Measurements from ENCODE around the gene TUBA4A.

DNA sequence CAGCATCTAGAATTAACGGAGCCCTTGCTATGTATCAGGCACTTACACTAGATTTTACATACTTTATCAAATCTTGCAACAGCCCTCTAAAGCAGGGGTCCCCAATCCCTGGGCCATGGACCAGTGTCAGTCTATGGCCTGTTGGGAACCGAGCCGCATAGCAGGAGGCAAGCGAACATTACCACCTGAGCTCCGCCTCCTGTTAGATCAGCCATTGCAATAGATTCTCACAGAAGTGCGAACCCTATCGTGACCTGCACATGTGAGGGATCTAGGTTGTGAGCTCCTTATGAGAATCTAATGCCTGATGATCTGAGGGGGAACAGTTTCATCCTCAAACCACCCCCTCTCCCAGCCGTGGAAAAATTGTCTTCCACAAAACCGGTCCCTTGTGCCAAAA lies 38.9 kb upstream of the TUBA4A start:
- TF ChIP-seq, protein P1, sequence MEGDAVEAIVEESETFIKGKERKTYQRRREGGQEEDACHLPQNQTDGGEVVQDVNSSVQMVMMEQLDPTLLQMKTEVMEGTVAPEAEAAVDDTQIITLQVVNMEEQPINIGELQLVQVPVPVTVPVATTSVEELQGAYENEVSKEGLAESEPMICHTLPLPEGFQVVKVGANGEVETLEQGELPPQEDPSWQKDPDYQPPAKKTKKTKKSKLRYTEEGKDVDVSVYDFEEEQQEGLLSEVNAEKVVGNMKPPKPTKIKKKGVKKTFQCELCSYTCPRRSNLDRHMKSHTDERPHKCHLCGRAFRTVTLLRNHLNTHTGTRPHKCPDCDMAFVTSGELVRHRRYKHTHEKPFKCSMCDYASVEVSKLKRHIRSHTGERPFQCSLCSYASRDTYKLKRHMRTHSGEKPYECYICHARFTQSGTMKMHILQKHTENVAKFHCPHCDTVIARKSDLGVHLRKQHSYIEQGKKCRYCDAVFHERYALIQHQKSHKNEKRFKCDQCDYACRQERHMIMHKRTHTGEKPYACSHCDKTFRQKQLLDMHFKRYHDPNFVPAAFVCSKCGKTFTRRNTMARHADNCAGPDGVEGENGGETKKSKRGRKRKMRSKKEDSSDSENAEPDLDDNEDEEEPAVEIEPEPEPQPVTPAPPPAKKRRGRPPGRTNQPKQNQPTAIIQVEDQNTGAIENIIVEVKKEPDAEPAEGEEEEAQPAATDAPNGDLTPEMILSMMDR (IDR thresholded peaks at IDR 0.05), result no peak
- no peak for TF ChIP-seq POLR2A (IDR thresholded peaks at IDR 0.05)
- no peak for TF ChIP-seq POLR2AphosphoS5 (IDR thresholded peaks at IDR 0.05)
- TF ChIP-seq EP300 (IDR thresholded peaks at IDR 0.05), result no peak
